Measurements from ENCODE around the gene GNAI1.

The GNAI1 gene

DNA sequence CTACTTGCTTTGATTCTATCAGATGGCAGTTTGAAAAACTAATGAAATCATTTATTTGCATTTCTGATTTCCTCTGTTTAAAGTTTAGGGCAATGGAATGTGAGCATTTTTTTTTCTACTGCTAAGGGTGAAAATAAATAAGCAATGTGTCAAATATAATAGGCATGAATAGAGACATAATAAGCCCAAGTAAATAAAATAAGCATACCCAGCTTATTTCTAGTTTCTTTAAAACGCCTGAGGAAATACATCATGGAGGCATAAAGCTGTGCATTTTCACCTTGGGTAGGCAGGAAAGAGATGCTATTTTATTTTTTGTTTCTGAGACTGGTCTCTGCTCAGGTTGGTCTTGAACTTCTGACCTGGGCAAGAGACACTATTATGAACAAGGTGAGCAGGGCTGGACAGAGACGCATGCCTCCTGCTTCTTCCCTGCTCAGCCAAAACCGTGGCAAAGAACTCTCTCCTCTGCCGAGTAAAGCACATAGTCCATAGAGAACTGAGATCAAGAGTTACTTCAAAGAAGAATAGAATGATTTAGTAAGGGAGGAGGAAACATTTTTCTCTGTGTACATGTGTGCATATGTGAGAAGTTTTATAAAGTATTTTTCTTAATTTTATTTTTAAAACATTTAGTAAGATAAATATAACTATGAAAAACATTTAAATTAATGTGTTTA, 138.1 kb downstream of the GNAI1 start:
- no peak overlapping the region for H3K27ac ChIP-seq (ENCODE audit: low read depth, low read length)
- peaks cover under 1% of the 10 kb centered on the region for H3K4me1 ChIP-seq (ENCODE audit: control insufficient read depth, insufficient read depth, low read length, unreplicated experiment)
- H3K79me2 ChIP-seq (ENCODE audit: control insufficient read depth, insufficient read depth, low read length, unreplicated experiment): no peaks in the 10 kb centered on the region
- H3K27me3 ChIP-seq (ENCODE audit: insufficient read depth, low read length): no peaks in the 10 kb centered on the region
- H3K4me3 ChIP-seq (ENCODE audit: low read depth, low read length): no peak overlapping the region
- H2AFZ ChIP-seq (ENCODE audit: low read length, unreplicated experiment): no peak overlapping the region
- no peaks in the 10 kb centered on the region for H3K36me3 ChIP-seq (ENCODE audit: insufficient read depth, low read length)

DNA sequence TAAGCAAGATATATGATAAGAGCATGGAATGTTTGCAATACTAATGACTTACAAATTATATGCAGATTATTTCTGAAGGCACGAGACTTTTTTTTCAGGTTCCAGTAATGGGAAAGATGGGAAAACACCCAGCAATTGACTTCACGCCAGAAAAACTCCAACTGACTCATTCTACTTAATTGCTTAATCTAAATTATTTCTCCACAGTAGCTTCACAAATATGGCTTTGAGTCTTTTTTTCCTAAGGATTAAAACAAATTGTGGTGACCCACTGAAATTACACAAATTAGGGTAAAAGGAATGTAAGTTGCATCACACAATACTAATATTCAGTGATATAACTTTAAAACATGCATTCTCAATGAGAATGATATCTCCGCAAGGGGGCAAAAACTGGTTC, 138.7 kb downstream of the GNAI1 start:
- Histone ChIP-seq H2AFZ (ENCODE audit: low read length, unreplicated experiment) (no peak overlapping the region), H3K79me2 (ENCODE audit: control insufficient read depth, insufficient read depth, low read length, unreplicated experiment) (no peaks in the 10 kb centered on the region), H3K36me3 (ENCODE audit: insufficient read depth, low read length) (no peaks in the 10 kb centered on the region), H3K27me3 (ENCODE audit: insufficient read depth, low read length) (no peaks in the 10 kb centered on the region), H3K4me1 (ENCODE audit: control insufficient read depth, insufficient read depth, low read length, unreplicated experiment) (peaks cover 7% of the 10 kb centered on the region), H3K4me3 (ENCODE audit: low read depth, low read length) (no peak overlapping the region), H3K27ac (ENCODE audit: low read depth, low read length) (no peak overlapping the region)

GRCh38 chr7:80275192-80275605, 140.6 kb downstream of the GNAI1 start:
- Histone ChIP-seq H3K4me3 (ENCODE audit: low read depth, low read length) (no peak overlapping the region), H2AFZ (ENCODE audit: low read length, unreplicated experiment) (no peak overlapping the region), H3K36me3 (ENCODE audit: insufficient read depth, low read length) (no peaks in the 10 kb centered on the region), H3K79me2 (ENCODE audit: control insufficient read depth, insufficient read depth, low read length, unreplicated experiment) (no peaks in the 10 kb centered on the region), H3K27me3 (ENCODE audit: insufficient read depth, low read length) (no peaks in the 10 kb centered on the region), H3K4me1 (ENCODE audit: control insufficient read depth, insufficient read depth, low read length, unreplicated experiment) (peaks cover 12% of the 10 kb centered on the region), H3K27ac (ENCODE audit: low read depth, low read length) (no peak overlapping the region)
